ENCODE results near the gene RAD51B.

DNA sequence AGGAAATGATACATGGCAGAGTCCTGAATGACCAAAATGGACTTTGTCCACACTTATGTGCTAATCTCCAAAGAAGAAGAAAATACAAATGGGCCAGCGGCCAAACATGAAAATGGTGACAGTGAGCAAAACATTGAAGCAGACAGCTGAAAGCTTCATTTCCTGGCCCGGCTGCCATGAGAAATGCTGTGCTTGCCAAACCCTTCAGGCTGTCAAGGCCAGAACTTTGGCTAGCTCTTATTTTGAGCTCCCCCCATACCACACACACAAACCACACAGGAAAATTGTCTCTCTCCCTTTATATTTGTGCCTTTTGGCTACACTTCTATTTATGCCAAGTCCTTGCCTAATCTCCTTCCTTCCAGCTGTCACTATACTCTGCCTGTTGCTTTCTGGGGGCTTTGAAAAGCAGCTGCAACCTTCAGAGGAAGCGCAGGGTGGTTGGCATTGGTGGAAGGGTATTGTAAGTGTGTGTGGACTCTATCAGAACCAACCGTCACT, 323.8 kb downstream of the RAD51B start:
- TF ChIP-seq, protein P1, sequence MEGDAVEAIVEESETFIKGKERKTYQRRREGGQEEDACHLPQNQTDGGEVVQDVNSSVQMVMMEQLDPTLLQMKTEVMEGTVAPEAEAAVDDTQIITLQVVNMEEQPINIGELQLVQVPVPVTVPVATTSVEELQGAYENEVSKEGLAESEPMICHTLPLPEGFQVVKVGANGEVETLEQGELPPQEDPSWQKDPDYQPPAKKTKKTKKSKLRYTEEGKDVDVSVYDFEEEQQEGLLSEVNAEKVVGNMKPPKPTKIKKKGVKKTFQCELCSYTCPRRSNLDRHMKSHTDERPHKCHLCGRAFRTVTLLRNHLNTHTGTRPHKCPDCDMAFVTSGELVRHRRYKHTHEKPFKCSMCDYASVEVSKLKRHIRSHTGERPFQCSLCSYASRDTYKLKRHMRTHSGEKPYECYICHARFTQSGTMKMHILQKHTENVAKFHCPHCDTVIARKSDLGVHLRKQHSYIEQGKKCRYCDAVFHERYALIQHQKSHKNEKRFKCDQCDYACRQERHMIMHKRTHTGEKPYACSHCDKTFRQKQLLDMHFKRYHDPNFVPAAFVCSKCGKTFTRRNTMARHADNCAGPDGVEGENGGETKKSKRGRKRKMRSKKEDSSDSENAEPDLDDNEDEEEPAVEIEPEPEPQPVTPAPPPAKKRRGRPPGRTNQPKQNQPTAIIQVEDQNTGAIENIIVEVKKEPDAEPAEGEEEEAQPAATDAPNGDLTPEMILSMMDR (IDR thresholded peaks at IDR 0.05), result no peak
- TF ChIP-seq POLR2A (IDR thresholded peaks at IDR 0.05), result no peak
- peak; percentile 13 to 48 for TF ChIP-seq POLR2AphosphoS5 (IDR thresholded peaks at IDR 0.05)

Data from upper lobe of left lung (tissue), 4 donors.